Measurements from ENCODE around the gene WDR46. TPM values are rescaled to one million over a fixed set of nuclear protein-coding genes. Genes with fewer than 3 reads are reported as not detected.

The WDR46 gene
- total RNA-seq, 4 donors from 2014 or later = 30.5 to 42.6 (median 35.7) TPM

GRCh38 chr6:33305052-33305451 lies 16.0 kb upstream of the WDR46 start:
- H3K27ac ChIP-seq (replicated peaks in 1 of 4) = no peak overlapping the region
- TF ChIP-seq EP300 (IDR thresholded peaks at IDR 0.05) (no peak), POLR2A (IDR thresholded peaks at IDR 0.05; ENCODE audit: low read depth) (no peak), POLR2AphosphoS5 (IDR thresholded peaks at IDR 0.05) (no peak)
- TF ChIP-seq, protein P1, sequence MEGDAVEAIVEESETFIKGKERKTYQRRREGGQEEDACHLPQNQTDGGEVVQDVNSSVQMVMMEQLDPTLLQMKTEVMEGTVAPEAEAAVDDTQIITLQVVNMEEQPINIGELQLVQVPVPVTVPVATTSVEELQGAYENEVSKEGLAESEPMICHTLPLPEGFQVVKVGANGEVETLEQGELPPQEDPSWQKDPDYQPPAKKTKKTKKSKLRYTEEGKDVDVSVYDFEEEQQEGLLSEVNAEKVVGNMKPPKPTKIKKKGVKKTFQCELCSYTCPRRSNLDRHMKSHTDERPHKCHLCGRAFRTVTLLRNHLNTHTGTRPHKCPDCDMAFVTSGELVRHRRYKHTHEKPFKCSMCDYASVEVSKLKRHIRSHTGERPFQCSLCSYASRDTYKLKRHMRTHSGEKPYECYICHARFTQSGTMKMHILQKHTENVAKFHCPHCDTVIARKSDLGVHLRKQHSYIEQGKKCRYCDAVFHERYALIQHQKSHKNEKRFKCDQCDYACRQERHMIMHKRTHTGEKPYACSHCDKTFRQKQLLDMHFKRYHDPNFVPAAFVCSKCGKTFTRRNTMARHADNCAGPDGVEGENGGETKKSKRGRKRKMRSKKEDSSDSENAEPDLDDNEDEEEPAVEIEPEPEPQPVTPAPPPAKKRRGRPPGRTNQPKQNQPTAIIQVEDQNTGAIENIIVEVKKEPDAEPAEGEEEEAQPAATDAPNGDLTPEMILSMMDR (IDR thresholded peaks at IDR 0.05) = no peak

DNA sequence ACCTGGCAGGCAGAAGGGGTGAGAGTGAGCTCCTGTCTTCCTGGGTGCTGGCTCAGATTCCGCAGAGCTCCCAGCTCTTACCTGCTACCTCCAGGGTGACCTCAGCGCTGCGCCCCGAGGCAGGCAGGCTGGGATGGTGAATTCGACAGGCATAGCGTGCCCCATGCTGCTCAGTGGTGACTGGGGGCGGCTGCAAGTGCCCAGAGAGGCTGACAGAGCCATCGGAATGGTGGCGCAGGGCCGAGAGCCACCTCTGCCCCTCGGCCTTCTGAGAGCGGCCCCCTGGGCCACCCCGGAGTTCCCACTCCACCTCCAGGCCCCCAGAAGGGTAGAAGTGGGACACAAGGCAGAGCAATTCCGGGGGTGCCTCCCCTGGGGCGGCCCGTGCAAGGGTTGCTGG lies 15.2 kb upstream of the WDR46 start:
- WGBS = no CpG with 5 or more reads among the region's 16 CpGs
- no peak for DNase-seq (ENCODE audit: extremely low spot score)
- TF ChIP-seq, protein P1 (IDR thresholded peaks at IDR 0.05) = no peak
- TF ChIP-seq POLR2AphosphoS5 (IDR thresholded peaks at IDR 0.05) (no peak), POLR2A (IDR thresholded peaks at IDR 0.05; ENCODE audit: low read depth) (no peak)
- H3K4me3 ChIP-seq = no peak overlapping the region
- no peaks in the 10 kb centered on the region for H3K9me3 ChIP-seq
- no peak overlapping the region for H3K27ac ChIP-seq (replicated peaks in 1 of 4)
- peaks cover 22 to 58% (median 49%) of the 10 kb centered on the region in 4 donors for H3K36me3 ChIP-seq
- peaks cover 21 to 47% (median 34%) of the 10 kb centered on the region in 4 donors for H3K4me1 ChIP-seq
- H3K27me3 ChIP-seq = no peaks in the 10 kb centered on the region
- intact Hi-C loops (cut with DNase I) = no loop called here

More at GRCh38 chr6:33305052-33305451, 16.0 kb upstream of the WDR46 start:
- peaks cover 22 to 62% (median 51%) of the 10 kb centered on the region in 4 donors for H3K36me3 ChIP-seq
- whole genome bisulfite sequencing = 86% methylated on average over 8 of the region's 8 CpGs
- H3K9me3 ChIP-seq = no peaks in the 10 kb centered on the region
- intact Hi-C loops (cut with DNase I) = no loop called here
- H3K4me1 ChIP-seq = peaks cover 19 to 43% (median 30%) of the 10 kb centered on the region in 4 donors
- no peak for DNase-seq (ENCODE audit: extremely low spot score)
- no peak overlapping the region for H3K4me3 ChIP-seq
- H3K27me3 ChIP-seq = no peaks in the 10 kb centered on the region

- Histone ChIP-seq H3K27ac (replicated peaks in 1 of 4) (no peak overlapping the region), H3K4me3 (no peak overlapping the region), H3K27me3 (no peaks in the 10 kb centered on the region), H3K36me3 (peaks cover 22 to 55% (median 44%) of the 10 kb centered on the region in 4 donors), H3K4me1 (peaks cover 30 to 62% (median 46%) of the 10 kb centered on the region in 4 donors), H3K9me3 (no peaks in the 10 kb centered on the region)
- intact Hi-C loops (cut with DNase I) = no loop called here
- DNase-seq (ENCODE audit: extremely low spot score) = no peak
- WGBS = 91% methylated on average over 3 of the region's 3 CpGs
- TF ChIP-seq, protein P1 (IDR thresholded peaks at IDR 0.05) = no peak
- TF ChIP-seq POLR2A (IDR thresholded peaks at IDR 0.05; ENCODE audit: low read depth) (no peak), POLR2AphosphoS5 (IDR thresholded peaks at IDR 0.05) (no peak), EP300 (IDR thresholded peaks at IDR 0.05) (no peak)
Measured at GRCh38 chr6:33301877-33302276, 12.8 kb upstream of the WDR46 start.

DNA sequence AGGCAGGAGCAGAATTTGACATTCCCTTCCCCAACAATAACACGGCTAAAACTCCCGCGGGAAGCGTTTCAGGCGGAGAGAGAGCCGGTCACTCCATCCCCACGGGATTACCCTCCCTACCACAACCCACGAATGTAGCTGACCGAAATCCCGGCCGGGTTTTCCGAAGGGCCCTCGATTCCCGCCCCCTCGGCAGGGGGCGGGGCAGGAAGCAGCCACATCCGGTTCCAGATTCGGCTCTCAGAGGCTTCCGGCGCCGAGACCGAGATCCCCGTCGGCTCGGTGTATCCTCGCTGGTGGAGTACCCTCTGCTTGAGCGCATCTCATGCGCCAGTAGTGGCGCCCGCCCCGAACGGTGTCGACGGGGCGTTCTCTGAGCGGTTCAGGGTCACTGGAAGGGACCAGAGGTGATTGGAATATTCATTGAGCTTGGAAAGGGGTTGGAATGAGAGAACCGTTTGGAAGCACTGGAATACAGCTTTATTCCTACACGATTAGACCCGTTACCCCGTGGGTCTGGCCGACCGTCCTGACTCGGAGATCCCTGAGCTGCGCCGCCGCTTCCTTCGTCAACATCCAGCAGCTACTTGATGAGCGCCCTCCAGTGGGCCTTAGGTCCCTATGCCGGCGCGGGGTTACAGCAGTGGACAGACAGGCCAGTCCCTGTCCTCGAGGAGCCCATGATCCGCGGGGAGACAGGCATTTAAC lies 10.4 kb upstream of the WDR46 start:
- H3K27ac ChIP-seq (replicated peaks in 1 of 4) = peak overlapping the region; percentile 93 to 99 (median 98)
- intact Hi-C loops (cut with DNase I) = no loop called here
- H3K4me3 ChIP-seq = peak overlapping the region; percentile 69 to 98 (median 82)
- no peaks in the 10 kb centered on the region for H3K9me3 ChIP-seq
- WGBS = 1% methylated on average over 17 of the region's 54 CpGs
- H3K27me3 ChIP-seq = no peaks in the 10 kb centered on the region
- peaks cover 23 to 56% (median 53%) of the 10 kb centered on the region in 4 donors for H3K36me3 ChIP-seq
- TF ChIP-seq POLR2AphosphoS5 (IDR thresholded peaks at IDR 0.05) (peak; percentile 85 to 96), EP300 (IDR thresholded peaks at IDR 0.05) (no peak), POLR2A (IDR thresholded peaks at IDR 0.05; ENCODE audit: low read depth) (peak; percentile 35)
- TF ChIP-seq, protein P1 (IDR thresholded peaks at IDR 0.05) = peak; percentile 70 to 80 (median 78)
- peaks cover 28 to 59% (median 45%) of the 10 kb centered on the region in 4 donors for H3K4me1 ChIP-seq
- DNase-seq (ENCODE audit: extremely low spot score) = peak; percentile 97
